Activated naive CD4-positive, alpha-beta T cell (primary cell): Measurements from ENCODE around the gene RGL4.

Experiments used
- DNase-seq, 4 experiments: peaks; one replicate each; lab custom pipeline; 2025; lab: John Stamatoyannopoulos, UW

RGL4 gene

DNA sequence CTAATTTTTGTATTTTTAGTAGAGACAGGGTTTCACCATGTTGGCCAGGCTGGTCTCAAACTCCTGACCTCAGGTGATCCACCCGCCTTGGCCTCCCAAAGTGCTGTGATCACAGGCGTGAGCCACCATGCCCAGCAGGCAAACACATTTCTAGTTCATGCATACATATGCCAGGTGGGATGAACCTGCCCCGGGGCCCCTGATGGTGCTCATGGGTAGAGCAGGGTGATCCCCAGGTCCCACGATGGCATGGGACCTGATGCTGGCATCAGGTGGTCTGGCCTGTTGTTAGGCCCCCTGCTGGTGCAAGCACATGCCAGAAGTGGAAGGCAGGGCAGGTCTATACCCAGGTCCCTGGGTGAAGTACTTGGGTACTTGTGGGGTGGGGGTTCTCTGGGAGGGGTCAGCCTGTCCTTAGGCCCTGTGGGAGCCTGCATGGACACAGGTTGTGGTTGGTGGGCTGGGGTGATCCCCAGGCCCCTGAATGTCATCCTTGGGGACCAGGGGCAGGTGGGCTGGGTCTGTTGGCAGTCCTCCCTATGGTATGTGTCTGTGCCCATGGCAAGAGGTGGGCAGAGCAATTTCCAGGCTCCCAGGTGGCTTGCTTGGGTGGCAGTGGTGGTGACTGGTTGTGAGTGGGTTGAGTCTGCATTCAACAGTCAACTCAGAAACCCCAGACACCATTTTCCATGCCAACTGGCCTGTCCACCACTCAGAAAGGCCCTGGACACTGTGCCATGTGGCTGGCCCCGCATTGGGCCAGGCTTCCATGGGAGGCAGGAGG lies 9.6 kb upstream of the RGL4 start:
- DNase-seq, result no peak

GRCh38 chr22:23682077-23682476 lies 8.7 kb upstream of the RGL4 start:
- DNase-seq, result no peak

- no peak for DNase-seq
These were observed 7.9 kb upstream of the RGL4 start for GRCh38 chr22:23682827-23683355.

DNA sequence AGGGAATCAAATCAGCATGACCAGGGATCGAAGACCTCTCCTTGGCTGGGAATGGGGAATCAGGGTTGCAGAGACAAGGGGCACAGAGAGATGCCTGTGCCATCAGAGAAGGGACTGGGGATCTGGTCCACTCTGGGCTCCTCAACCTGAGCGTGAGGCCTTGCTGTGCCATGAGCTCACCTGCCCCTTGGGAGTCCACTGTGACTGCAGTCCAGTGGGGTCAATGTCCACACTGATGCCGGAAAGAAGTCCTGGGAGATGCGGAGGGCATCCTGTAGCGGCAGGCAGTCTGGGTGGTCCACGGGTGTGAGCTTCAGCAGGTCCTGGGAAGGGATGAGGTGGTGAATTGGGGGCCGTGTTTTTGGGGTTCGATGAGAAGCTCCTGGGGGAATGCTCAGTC lies 7.3 kb upstream of the RGL4 start:
- no peak for DNase-seq

DNA sequence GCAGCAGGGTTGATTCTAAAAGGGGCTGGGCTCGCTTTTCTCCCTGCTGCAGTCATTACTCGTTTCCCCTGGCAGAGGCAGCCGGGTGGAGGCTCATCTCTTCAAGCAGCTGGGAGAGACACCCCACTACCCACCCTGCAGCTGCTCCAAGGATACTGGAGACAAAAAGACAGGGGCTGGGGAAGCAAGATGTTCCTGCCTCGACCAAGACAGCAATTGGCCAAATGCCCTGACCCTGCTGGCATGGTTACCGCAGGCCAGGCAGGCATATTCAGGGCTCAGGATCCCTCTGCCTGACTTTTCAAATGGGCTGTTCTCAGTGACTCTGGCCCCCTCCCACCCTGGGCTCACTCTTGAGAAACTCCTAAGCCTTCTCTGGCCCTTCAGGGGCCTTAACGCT lies 6.8 kb upstream of the RGL4 start:
- no peak for DNase-seq

- no peak for DNase-seq
These were observed 6.2 kb upstream of the RGL4 start for GRCh38 chr22:23684561-23685031.

GRCh38 chr22:23685205-23685784 lies 5.5 kb upstream of the RGL4 start:
- DNase-seq, result no peak

DNA sequence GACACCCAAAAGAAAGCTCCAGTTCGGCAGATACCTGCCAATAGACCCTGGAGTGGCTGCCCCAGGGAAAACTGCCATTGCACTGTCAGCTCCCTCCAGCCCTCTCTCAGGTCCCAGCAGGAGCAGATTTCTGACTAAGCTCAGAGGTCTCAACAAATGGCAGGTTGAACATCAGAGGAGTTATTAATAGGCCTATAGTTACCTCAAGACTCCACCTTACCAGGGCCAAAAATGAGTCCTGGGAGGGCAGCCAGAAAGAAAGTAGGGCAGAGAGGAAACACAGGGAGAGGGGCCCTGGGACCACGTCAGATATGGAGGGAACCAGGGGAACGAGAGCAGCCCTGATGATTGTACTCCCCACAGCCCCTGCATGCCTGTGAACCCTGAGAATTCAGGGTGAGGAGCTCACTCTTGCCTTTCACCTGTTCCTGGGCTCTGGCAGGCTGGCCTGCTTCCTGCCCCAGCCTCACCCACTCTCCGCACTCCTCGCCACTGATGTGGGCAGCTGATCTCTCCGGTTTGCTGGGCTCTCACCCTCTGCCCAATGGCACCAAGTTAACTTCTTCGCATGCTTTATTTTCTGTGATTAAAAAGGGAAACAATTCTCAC lies 4.3 kb upstream of the RGL4 start:
- DNase-seq, result no peak

DNA sequence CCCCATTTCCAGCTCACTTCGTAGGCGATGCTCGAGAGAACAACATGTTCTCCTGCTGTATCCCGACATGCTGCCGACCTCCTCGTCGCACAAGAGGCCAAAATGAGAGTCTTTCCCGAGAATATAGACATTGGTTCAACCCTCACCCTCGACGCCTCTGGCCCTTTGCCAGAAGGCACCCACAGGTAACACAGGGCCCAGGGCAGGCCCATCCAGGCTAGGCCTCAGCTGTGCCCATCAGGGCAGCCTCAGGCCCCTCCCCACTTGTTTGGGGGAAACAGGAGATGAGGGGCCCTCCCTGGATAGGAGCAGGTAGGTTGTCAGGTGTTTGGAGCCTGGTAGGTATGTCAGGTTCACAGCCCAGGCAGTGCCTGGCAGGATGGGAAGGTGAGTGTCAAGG lies 2.7 kb upstream of the RGL4 start:
- no peak for DNase-seq

DNA sequence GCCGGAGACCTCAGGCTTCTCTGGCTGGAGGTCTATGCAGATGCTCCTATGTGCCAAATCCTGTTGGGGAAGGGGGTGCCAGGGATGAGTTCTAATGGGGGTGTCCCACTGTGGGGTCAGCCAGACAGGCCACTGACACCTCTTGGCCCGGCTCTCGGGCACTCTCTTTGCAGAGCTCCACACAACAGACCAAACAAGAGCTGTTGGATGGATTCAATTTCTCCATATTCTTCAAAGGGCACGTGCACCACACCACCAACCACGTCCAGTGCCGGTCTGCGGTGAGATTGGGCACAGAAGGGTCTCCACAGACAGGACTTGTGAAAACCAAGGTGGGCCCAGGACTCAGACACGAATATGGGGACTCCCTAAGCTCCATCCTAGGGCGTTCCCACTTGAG lies 2.2 kb upstream of the RGL4 start:
- no peak for DNase-seq

DNA sequence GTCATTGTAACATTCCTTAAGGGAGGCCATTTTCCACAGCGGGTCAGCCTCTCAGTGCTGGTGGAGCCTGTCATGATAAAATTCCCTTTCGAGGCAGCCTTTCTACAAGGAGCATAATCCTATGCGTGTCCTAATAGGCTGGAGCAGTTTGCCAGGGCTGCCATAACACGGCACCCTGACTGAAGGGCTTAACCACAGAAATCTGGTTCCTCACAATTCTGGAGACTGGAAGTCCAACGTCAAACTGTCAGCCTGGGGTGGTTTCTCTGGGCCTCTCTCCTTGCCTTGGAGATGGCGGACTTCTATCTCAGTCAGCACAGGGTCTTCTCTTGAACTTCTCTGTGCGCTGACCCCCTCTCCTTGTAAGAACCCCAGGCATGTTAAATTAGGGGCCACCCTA lies 1.4 kb upstream of the RGL4 start:
- DNase-seq, result no peak

DNA sequence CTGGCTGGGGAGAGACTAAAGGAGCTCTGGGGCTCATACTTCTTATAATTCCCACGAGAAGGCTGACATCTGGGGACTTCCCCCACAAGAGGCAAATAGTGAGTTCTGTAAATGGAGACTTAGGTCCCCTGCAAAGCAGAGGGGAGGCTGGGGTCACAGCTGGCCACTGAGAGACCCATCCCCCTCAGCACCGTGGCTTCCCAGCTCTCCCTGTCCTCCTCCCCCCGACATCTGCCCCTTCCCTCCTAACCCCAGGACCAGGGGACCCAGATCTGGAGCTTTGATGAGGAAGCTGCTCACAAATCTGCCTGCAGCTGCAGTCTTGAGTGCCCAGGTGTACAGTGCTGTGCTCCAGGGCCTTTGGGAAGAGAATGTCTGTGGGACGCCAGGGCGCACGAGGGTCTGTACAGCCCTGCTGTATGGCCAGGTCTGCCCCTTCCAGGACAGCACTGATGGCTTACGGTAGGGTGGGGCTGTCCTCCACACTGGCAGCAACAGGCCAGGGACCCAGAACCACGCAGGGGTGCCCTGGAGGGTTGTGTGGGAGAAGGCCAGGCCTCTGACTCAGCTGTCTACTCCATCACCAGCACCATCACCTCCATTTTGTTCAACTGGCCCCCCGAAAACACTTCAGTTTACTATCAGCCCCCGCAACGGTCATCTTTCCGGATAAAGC lies 1.1 kb downstream of the RGL4 start:
- no peak for DNase-seq

DNA sequence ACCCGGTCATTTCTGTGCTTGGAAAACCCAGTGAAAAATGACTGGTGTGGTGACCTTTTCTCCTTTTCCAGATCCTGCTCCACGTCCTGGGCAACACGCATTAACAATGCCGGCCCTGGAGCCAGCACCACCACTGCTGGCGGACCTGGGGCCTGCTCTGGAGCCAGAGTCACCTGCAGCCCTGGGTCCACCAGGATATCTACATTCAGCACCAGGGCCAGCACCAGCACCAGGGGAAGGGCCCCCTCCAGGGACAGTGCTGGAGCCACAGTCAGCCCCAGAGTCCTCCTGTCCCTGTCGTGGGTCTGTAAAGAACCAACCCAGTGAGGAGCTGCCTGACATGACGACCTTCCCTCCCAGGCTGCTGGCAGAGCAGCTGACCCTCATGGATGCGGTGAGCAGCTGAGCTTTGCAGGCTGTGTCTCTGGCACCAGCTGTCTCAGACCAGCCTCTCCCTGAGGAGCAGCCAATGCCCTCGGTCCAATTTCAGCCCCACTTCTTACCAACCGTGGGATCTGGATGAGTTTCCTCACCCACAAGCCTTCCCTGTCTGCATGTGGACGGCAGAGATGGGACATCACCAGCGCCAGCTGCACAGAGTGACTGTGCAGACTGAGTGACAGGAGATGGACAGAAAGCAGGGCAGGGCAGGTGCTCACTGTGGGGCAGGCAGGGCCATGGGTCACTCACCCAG lies 1.9 kb downstream of the RGL4 start:
- no peak for DNase-seq

DNA sequence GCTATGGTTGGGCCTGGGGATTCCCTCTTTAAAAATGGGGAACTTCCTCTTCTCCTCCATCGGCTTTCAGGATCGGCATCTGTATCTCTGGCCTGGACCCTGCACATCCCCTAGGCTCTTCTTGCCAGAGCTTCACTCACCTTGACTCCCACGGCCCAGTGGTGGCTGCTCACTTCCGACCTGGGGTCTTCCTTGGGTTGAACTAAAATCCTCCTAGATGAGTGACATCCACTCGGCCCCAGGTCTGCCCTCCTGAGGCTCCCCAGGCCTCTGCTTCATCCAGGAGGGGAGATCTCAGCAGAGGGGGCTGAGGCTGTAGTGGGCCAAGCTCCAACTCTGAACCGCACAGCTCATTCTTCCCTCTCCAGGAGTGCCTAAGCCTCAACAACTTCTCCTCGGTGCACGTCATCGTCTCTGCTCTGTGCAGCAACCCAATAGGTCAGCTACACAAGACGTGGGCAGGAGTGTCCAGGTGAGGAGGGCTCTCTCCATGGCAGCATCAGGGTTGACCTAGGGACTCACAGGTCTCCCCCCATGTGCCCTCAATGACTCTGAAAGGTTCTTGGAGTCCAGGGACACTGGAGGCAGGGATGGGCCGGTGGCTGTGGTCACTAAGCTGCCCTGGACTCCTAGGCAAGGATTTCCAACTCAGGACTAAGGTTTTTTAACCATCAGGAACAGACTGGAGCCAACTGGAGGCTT lies 3.3 kb downstream of the RGL4 start:
- no peak for DNase-seq

- no peak for DNase-seq
These were observed 4.3 kb downstream of the RGL4 start for GRCh38 chr22:23695141-23695540.

GRCh38 chr22:23695571-23696325 lies 4.9 kb downstream of the RGL4 start:
- no peak for DNase-seq

- peak; percentile 27 to 68 (median 44) for DNase-seq
These were observed 5.6 kb downstream of the RGL4 start for GRCh38 chr22:23696326-23696851.

GRCh38 chr22:23697031-23697970 lies 6.5 kb downstream of the RGL4 start:
- no peak for DNase-seq

DNA sequence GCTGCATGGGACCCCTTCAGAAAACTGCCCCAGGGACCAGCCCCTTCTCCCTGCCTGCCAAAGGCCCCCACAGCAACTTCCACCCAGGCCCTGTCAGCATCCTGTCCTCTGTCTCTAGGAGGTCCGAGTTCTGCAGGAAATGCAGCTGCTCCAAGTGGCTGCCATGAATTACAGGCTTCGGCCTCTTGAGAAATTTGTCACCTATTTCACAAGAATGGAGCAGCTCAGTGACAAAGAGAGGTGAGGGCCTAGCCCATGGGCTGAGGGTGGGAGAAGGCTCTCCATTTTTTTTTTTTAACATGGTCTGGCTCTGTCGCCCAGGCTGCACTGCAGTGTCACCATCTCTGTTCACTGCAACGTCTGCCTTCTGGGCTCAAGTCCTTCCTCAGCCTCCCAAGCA lies 7.3 kb downstream of the RGL4 start:
- DNase-seq, result no peak
